Suprapubic skin (tissue), 4 donors: Measurements from ENCODE around the gene RNASEL. TPM values are rescaled to one million over a fixed set of nuclear protein-coding genes. Genes with fewer than 3 reads are reported as not detected.

ENCODE experiments used
- DNase-seq, 2 donors: peaks; one replicate each; pipeline ENCODE4 v3.0.0-alpha.2; 2019; ENCODE audit warnings: low spot score in 2 of 2
- H3K27ac ChIP-seq: fragments of 200-600 bp; sonication (generic); one replicate; pipeline ENCODE4 v1.5.1; 2019
- H3K27me3 ChIP-seq: fragments of 200-600 bp; sonication (generic); one replicate; pipeline ENCODE4 v1.5.1; 2019
- H3K36me3 ChIP-seq: fragments of 200-600 bp; sonication (generic); one replicate; pipeline ENCODE4 v1.5.1; 2019
- H3K4me1 ChIP-seq: fragments of 200-600 bp; sonication (generic); one replicate; pipeline ENCODE4 v1.5.1; 2019
- H3K4me3 ChIP-seq: fragments of 200-600 bp; sonication (generic); one replicate; pipeline ENCODE4 v1.5.1; 2019; ENCODE audit warnings: mild to moderate bottlenecking
- H3K9me3 ChIP-seq: fragments of 200-600 bp; sonication (generic); one replicate; pipeline ENCODE4 v1.5.1; 2019
- EP300 ChIP-seq: sonication (generic); formaldehyde crosslinking; IDR thresholded peaks from one replicate; pipeline ENCODE4 v1.6.1; 2017; ENCODE audit warnings: antibody characterized with exemption
- POLR2A ChIP-seq, 2 donors: fragments of 450-650 bp; IDR thresholded peaks; one replicate each; pipeline ENCODE4 v1.6.1; 2017; ENCODE audit warnings: antibody characterized with exemption in 2 of 2, mild to moderate bottlenecking in 2 of 2, moderate library complexity in 2 of 2
- POLR2AphosphoS5 ChIP-seq, 3 donors: sonication (generic); formaldehyde crosslinking; IDR thresholded peaks; one replicate each; pipeline ENCODE4 v1.6.1; 2017; ENCODE audit warnings: antibody characterized with exemption in 3 of 3
- WGBS: methylation state at CpG from one replicate; pipeline ENCODE4 v1.1.5; 2018; 5-methylcytosine and 5-hydroxymethylcytosine counted together
- total RNA-seq, 4 donors: library from RNA; depleted of rRNA; stranded (reverse); fragments of >200 nt; gene quantifications; one replicate each; pipeline ENCODE4 v1.1.0, GENCODE V29; 2016
- TF ChIP-seq, protein P1 (sequence below), 2 donors: fragments of 200-600 bp in 1 of 2; fragments of 450-650 bp in 1 of 2; sonication (generic) in 1 of 2; IDR thresholded peaks; one replicate each; pipeline ENCODE4 v1.5.1; 2016 to 2019; ENCODE audit warnings: antibody characterized with exemption in 2 of 2, mild to moderate bottlenecking in 1 of 2, moderate library complexity in 1 of 2

The RNASEL gene
- total RNA-seq, 4 donors from 2014 or later, result 4.1 to 10.7 (median 6.2) TPM

GRCh38 chr1:182580736-182581135 lies 8.3 kb downstream of the RNASEL start:
- WGBS, result 93% methylated on average over 2 of the region's 2 CpGs
- no peak for DNase-seq
- Histone ChIP-seq H3K9me3 (no peaks in the 10 kb centered on the region), H3K4me3 (no peak overlapping the region), H3K27me3 (no peaks in the 10 kb centered on the region), H3K27ac (no peak overlapping the region), H3K4me1 (peaks cover 9% of the 10 kb centered on the region), H3K36me3 (peaks cover 28% of the 10 kb centered on the region)
- TF ChIP-seq POLR2AphosphoS5 (IDR thresholded peaks at IDR 0.05), result no peak
- no peak for TF ChIP-seq POLR2A (IDR thresholded peaks at IDR 0.05)
- TF ChIP-seq EP300, result no peak
- TF ChIP-seq, protein P1, sequence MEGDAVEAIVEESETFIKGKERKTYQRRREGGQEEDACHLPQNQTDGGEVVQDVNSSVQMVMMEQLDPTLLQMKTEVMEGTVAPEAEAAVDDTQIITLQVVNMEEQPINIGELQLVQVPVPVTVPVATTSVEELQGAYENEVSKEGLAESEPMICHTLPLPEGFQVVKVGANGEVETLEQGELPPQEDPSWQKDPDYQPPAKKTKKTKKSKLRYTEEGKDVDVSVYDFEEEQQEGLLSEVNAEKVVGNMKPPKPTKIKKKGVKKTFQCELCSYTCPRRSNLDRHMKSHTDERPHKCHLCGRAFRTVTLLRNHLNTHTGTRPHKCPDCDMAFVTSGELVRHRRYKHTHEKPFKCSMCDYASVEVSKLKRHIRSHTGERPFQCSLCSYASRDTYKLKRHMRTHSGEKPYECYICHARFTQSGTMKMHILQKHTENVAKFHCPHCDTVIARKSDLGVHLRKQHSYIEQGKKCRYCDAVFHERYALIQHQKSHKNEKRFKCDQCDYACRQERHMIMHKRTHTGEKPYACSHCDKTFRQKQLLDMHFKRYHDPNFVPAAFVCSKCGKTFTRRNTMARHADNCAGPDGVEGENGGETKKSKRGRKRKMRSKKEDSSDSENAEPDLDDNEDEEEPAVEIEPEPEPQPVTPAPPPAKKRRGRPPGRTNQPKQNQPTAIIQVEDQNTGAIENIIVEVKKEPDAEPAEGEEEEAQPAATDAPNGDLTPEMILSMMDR (IDR thresholded peaks at IDR 0.05), result no peak

GRCh38 chr1:182575540-182576149 lies 13.4 kb downstream of the RNASEL start:
- WGBS, result 45% methylated on average over 3 of the region's 3 CpGs
- H3K4me1 ChIP-seq, result peaks cover 7% of the 10 kb centered on the region
- no peak overlapping the region for H3K27ac ChIP-seq
- no peak for DNase-seq
- TF ChIP-seq POLR2AphosphoS5 (IDR thresholded peaks at IDR 0.05), result no peak
- TF ChIP-seq, protein P1 (IDR thresholded peaks at IDR 0.05), result no peak
- no peak for TF ChIP-seq POLR2A (IDR thresholded peaks at IDR 0.05)
- no peak for TF ChIP-seq EP300
- H3K4me3 ChIP-seq, result no peak overlapping the region
- no peaks in the 10 kb centered on the region for H3K27me3 ChIP-seq
- peaks cover 24% of the 10 kb centered on the region for H3K36me3 ChIP-seq
- H3K9me3 ChIP-seq, result no peaks in the 10 kb centered on the region

DNA sequence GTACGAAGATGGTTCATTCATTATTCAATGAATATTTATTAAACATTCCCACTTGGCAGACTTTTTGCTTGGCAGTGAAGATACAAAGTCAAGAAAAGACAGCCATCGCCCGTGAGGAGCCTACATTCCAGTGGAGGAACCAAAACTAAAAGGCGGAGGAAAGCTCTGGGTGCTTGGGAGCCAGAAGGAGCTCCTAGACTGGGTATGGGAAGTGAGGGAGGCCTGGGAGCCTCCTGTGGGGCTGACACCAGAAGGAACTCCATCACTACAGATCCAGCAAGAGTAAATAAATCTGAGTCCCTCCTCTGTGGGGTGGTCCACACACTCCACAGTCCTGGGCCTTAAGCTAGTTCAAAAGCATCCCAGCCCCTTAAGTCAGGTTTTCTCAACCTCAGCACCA lies 14.9 kb downstream of the RNASEL start:
- 89% methylated on average over 4 of the region's 4 CpGs for WGBS
- Histone ChIP-seq H3K36me3 (peaks cover 18% of the 10 kb centered on the region), H3K4me3 (no peak overlapping the region), H3K27ac (no peak overlapping the region), H3K4me1 (peaks cover 7% of the 10 kb centered on the region), H3K27me3 (no peaks in the 10 kb centered on the region), H3K9me3 (no peaks in the 10 kb centered on the region)
- no peak for DNase-seq
- TF ChIP-seq, protein P1 (IDR thresholded peaks at IDR 0.05), result no peak
- TF ChIP-seq POLR2AphosphoS5 (IDR thresholded peaks at IDR 0.05), result no peak
- no peak for TF ChIP-seq EP300
- no peak for TF ChIP-seq POLR2A (IDR thresholded peaks at IDR 0.05)

GRCh38 chr1:182570611-182570970 lies 18.5 kb downstream of the RNASEL start:
- Histone ChIP-seq H3K4me3 (no peak overlapping the region), H3K9me3 (no peaks in the 10 kb centered on the region), H3K36me3 (peaks cover 14% of the 10 kb centered on the region), H3K27ac (no peak overlapping the region), H3K27me3 (no peaks in the 10 kb centered on the region), H3K4me1 (peaks cover 1% of the 10 kb centered on the region)
- TF ChIP-seq EP300, result no peak
- TF ChIP-seq, protein P1 (IDR thresholded peaks at IDR 0.05), result no peak
- no peak for TF ChIP-seq POLR2AphosphoS5 (IDR thresholded peaks at IDR 0.05)
- TF ChIP-seq POLR2A (IDR thresholded peaks at IDR 0.05), result no peak
- DNase-seq, result no peak
- 94% methylated on average over 2 of the region's 2 CpGs for WGBS

DNA sequence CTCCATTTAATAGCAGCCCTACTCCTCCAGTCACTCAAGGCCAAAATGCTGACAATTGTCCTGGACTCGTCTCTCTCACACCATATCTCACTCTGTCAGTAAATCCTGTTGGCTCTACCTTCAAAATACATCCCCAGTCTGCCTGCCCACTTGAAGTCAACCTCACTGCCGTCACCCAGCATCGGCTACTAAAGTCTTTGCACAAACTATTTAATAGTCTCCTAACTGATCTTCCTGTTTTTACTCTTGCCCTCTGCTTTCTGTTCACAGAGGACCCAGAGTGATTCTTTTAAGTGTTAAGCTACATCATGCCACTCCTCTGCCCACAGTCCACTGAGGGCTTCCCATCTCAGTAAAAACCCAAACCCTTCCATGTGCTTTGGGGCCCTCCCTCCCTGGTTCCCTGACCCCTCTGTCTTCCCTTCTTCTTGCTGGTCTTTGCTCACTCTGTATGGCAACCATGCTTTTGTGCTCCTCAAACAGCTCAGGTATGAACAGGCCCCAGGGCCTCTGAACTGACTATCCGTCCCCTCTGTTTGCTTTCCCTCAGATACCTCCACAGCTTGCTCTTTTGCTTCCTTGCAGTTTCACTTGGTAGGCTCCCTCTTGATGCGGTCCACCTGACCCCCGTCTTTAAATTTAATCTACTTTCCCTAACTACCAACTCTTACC lies 19.0 kb downstream of the RNASEL start:
- H3K4me1 ChIP-seq, result no peaks in the 10 kb centered on the region
- 94% methylated on average over 6 of the region's 6 CpGs for WGBS
- no peak for DNase-seq
- H3K27me3 ChIP-seq, result no peaks in the 10 kb centered on the region
- no peaks in the 10 kb centered on the region for H3K9me3 ChIP-seq
- no peak overlapping the region for H3K27ac ChIP-seq
- TF ChIP-seq EP300 (no peak), POLR2A (IDR thresholded peaks at IDR 0.05) (no peak)
- TF ChIP-seq, protein P1 (IDR thresholded peaks at IDR 0.05), result no peak
- no peak overlapping the region for H3K4me3 ChIP-seq
- H3K36me3 ChIP-seq, result peaks cover 9% of the 10 kb centered on the region
